GM23248 (cell line): ENCODE data around the gene FKBP6. TPM values are rescaled to one million over a fixed set of nuclear protein-coding genes. Genes with fewer than 3 reads are reported as not detected.

ENCODE experiments used
- polyA plus RNA-seq: library from polyadenylated mRNA; unstranded; fragments of >200 nt; fragmentation: Nextera tagmentation; extraction: Ambion mirVana; gene quantifications from 2 replicates; pipeline ENCODE4 v1.2.1, GENCODE V29; 2016
- small RNA-seq: library from RNA; depleted of rRNA; stranded (forward); fragments of <200 nt; gene quantifications from one replicate; pipeline ENCODE3, GENCODE V24; 2014; ENCODE audit warnings: low read depth, low replicate concordance
- total RNA-seq: library from RNA; depleted of rRNA; stranded (reverse); fragments of >200 nt; shearing (Covaris generic); gene quantifications from 2 replicates; pipeline ENCODE4 v1.2.3, GENCODE V29; 2014; rRNA removed

FKBP6 gene
- total and polyA plus RNA-seq, 2 experiments from 2014 or later: not detected

Small RNAs within 50 kb of the gene (small RNA-seq; reads per million reads assigned to genes)
- gene RF00019 (not detected), gene RNU6-1080P (not detected)

Other genes with a start within 250 kb of the FKBP6 start
- not detected in 2 replicates for gene SPDYE9, start 242.1 kb upstream of the FKBP6 start, total RNA-seq
- gene SPDYE9, start 242.1 kb upstream of the FKBP6 start, polyA plus RNA-seq: 0.38 and 0.65 TPM in 2 replicates
- 15.3 and 25.5 TPM in 2 replicates for gene NSUN5, start 19.3 kb upstream of the FKBP6 start, total RNA-seq
- gene NSUN5, start 19.3 kb upstream of the FKBP6 start, polyA plus RNA-seq: 21.1 and 23.4 TPM in 2 replicates
- not detected in 2 replicates for gene TRIM50, start 79 bp upstream of the FKBP6 start, total RNA-seq
- gene TRIM50, start 79 bp upstream of the FKBP6 start, polyA plus RNA-seq: not detected in 2 replicates
- gene FZD9, start 105.6 kb downstream of the FKBP6 start, total RNA-seq: 0.32 TPM in 1 of 2 replicates, not detected in the other
- 0.13 and 0.38 TPM in 2 replicates for gene FZD9, start 105.6 kb downstream of the FKBP6 start, polyA plus RNA-seq
- 41.8 and 49.4 TPM in 2 replicates for gene BAZ1B, start 194.1 kb downstream of the FKBP6 start, total RNA-seq
- 23.5 and 24.0 TPM in 2 replicates for gene BAZ1B, start 194.1 kb downstream of the FKBP6 start, polyA plus RNA-seq
- gene BCL7B, start 229.5 kb downstream of the FKBP6 start, total RNA-seq: 23.3 and 24.8 TPM in 2 replicates
- 71.8 and 72.6 TPM in 2 replicates for gene BCL7B, start 229.5 kb downstream of the FKBP6 start, polyA plus RNA-seq